Immature natural killer cell (primary cell): ENCODE data around the gene PPM1E. TPM values are rescaled to one million over a fixed set of nuclear protein-coding genes. Genes with fewer than 3 reads are reported as not detected.
A peak's percentile ranks its signal among the peaks of the same experiment; 100 is the strongest.
"Not testable (repeated sequence)": the region's sequence is repeated elsewhere in the genome, so short reads cannot be mapped to it uniquely, and the experiment has no call there.

ENCODE experiments used
- DNase-seq, 3 donors: peaks; one replicate each; pipeline ENCODE4 v3.0.0; 2022; ENCODE audit warnings: mixed read lengths in 1 of 3
- H3K27ac Mint-ChIP-seq, 6 donors: one replicate each; pipeline ENCODE4 v1.8.0; 2020; ENCODE audit warnings: mixed read lengths in 6 of 6, mild to moderate bottlenecking in 5 of 6, inconsistent platforms in 4 of 6, moderate library complexity in 3 of 6
- H3K27me3 Mint-ChIP-seq, 3 donors: one replicate each; pipeline ENCODE4 v1.8.0; 2020 to 2021; ENCODE audit warnings: low read depth in 3 of 3, mild to moderate bottlenecking in 3 of 3, mixed read lengths in 3 of 3, moderate library complexity in 3 of 3, inconsistent platforms in 1 of 3
- H3K36me3 Mint-ChIP-seq, 3 donors: one replicate each; pipeline ENCODE4 v1.8.0; 2020; ENCODE audit warnings: mixed read lengths in 3 of 3, inconsistent platforms in 2 of 3, mild to moderate bottlenecking in 2 of 3
- H3K4me1 Mint-ChIP-seq, 2 donors: one replicate each; pipeline ENCODE4 v1.8.0; 2020; ENCODE audit warnings: inconsistent platforms in 2 of 2, mild to moderate bottlenecking in 2 of 2, mixed read lengths in 2 of 2, moderate library complexity in 1 of 2
- H3K4me3 Mint-ChIP-seq, 5 donors: one replicate each; pipeline ENCODE4 v1.8.0; 2020; ENCODE audit warnings: mild to moderate bottlenecking in 5 of 5, mixed read lengths in 5 of 5, inconsistent platforms in 3 of 5, moderate library complexity in 3 of 5
- H3K9me3 Mint-ChIP-seq, 6 donors: one replicate each; pipeline ENCODE4 v1.8.0; 2020; ENCODE audit warnings: mild to moderate bottlenecking in 6 of 6, mixed read lengths in 6 of 6, inconsistent platforms in 4 of 6, moderate library complexity in 3 of 6
- polyA plus RNA-seq, 3 donors: library from polyadenylated mRNA; unstranded; fragments of 300-500 nt; fragmentation: Illumina TruSeq; gene quantifications; one replicate each; pipeline ENCODE4 v1.2.3, GENCODE V29; 2021

Gene PPM1E
- polyA plus RNA-seq = not detected

DNA sequence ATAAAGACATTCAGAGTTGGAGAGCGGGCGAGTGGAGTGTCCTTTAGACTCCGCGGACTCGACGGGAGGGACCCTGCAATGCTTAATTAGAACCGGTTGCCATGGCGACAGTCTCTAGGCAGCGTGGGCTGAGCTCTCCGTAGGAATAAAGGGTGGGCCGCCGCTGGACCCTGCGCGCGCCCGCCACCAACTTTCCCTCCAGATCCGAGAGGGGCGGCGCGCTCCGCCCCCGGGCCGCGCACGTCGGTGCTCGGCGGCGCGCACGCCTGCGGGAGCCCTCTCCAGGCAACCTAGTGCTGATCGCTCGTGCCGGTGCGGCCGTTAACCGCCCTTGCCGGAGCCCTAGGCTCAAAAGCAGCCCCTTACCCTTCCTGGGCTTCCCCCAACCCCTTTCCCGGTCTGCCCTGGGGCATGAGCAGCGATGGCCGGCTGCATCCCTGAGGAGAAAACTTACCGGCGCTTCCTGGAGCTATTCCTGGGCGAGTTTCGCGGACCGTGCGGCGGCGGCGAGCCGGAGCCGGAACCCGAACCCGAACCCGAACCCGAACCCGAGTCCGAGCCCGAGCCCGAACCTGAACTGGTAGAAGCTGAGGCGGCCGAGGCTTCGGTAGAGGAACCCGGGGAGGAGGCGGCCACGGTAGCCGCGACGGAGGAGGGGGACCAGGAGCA is at the start of gene PPM1E:
Gene PPM1E, plus strand, starts transcription at position 278 of the 669 bp plus-strand sequence.
- Mint-ChIP-seq H3K27me3 (peaks cover 18 to 44% (median 20%) of the 10 kb centered on the region in 3 donors), H3K27ac (no peak within 1 kb of the TSS), H3K4me3 (peak within 1 kb of the TSS; percentile 73 to 91 (median 85)), H3K4me1 (peaks cover 12 to 14% of the 10 kb centered on the region in 2 donors), H3K36me3 (peaks cover 0 to 9% (median 0%) of the 10 kb centered on the region in 3 donors), H3K9me3 (peaks cover 0 to 3% (median 0%) of the 10 kb centered on the region in 6 donors)
- peak in 2 of 3 donors; percentile 4 to 24 for DNase-seq

DNA sequence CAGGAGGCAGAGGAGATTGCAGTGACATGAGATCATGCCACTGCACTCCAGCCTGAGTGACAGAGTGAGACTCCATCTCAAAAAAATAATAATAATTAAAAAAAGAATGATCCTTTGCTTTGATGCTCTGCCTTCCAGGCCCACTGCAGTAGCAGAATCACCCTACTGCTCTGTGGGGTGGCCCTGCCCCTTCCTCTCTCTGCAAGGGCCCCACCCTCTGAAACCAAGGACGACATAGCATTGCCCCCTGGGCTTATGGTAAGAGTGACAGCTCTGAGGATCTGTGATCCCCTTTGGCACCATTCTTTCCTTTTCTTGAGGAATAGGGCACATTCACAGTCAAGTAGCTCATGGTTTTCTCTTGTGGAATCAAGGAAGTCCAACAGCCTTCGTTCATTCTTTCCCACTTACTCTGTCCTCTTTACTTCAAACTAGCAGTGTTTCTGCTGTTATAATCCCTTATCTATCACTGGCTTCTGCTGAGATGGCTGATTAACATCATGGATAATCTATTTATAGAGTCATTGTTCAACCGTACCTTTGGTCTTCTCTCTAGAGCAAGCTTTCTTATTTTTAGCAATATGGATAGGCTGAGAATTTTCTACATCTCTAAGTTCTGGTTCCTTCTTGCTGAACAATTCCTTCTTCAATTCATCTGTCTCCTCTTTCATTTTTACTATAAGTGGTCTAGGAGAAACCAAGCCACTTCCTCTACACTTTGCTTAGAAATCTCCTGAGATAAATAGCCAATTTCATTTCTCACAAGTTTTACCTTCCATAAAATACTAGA is 49.1 kb upstream of the PPM1E start:
- Mint-ChIP-seq H3K9me3 (no peaks in the 10 kb centered on the region), H3K4me3 (no peak overlapping the region), H3K36me3 (peaks cover 12 to 26% (median 22%) of the 10 kb centered on the region in 3 donors), H3K27ac (peak overlapping the region in 2 of 6 donors; percentile 27 to 59), H3K4me1 (no peaks in the 10 kb centered on the region), H3K27me3 (peaks cover 0 to 2% (median 0%) of the 10 kb centered on the region in 3 donors)
- no peak for DNase-seq

DNA sequence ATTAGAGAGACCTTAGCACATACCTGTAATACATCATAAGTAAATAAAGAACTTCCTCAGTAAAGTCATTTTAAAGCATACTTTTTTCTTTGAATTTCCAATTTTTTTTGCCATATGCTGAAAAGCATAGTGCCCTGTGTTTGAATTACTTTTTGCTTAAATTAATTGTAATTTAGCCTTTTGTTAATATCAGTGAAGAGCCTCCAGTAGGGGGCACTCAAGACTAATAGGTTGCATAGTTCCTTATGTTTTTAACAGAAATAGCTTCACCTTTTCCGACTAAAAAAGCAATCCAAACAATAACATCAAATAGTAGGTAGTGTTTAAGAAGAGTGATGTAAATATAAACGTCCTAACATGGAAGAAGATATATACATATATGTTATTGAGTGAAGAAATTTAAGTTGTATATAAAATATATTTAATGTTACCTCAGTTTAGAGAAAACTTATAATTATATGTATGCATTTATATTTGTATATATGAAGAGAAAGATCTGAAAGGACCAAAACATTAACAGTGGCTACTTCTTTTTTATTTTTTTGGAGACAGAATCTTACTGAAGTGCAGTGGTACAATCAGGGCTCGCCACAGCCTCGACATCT is 44.6 kb upstream of the PPM1E start:
- H3K27ac Mint-ChIP-seq = no peak overlapping the region
- no peaks in the 10 kb centered on the region for H3K9me3 Mint-ChIP-seq
- peaks cover 12 to 24% (median 19%) of the 10 kb centered on the region in 3 donors for H3K36me3 Mint-ChIP-seq
- no peak overlapping the region for H3K4me3 Mint-ChIP-seq
- DNase-seq = peak in 2 of 3 donors; percentile 9 to 35
- no peaks in the 10 kb centered on the region for H3K27me3 Mint-ChIP-seq
- H3K4me1 Mint-ChIP-seq = no peaks in the 10 kb centered on the region

DNA sequence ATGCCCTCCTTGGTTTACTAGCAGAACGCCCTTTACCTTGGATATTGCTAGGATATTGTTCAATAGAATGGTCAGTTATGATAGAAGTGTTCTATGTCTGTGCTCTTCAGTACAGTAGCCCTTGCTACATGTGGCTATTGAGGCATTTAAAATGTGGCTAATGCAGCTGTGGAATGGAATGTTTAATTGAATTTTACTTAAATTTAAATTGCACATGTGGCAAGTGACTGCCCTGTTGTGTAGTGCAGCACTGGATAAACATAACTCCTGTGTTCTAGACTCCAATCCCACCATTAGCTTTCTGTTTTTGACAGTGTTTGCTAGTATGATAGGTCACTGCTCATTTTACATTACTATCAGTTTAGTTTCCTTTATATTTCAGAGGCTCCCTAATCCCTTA is 33.4 kb upstream of the PPM1E start:
- peaks cover 8 to 36% (median 11%) of the 10 kb centered on the region in 3 donors for H3K36me3 Mint-ChIP-seq
- DNase-seq = no peak
- H3K9me3 Mint-ChIP-seq = no peaks in the 10 kb centered on the region
- no peaks in the 10 kb centered on the region for H3K27me3 Mint-ChIP-seq
- no peaks in the 10 kb centered on the region for H3K4me1 Mint-ChIP-seq
- no peak overlapping the region for H3K4me3 Mint-ChIP-seq
- H3K27ac Mint-ChIP-seq = no peak overlapping the region

DNA sequence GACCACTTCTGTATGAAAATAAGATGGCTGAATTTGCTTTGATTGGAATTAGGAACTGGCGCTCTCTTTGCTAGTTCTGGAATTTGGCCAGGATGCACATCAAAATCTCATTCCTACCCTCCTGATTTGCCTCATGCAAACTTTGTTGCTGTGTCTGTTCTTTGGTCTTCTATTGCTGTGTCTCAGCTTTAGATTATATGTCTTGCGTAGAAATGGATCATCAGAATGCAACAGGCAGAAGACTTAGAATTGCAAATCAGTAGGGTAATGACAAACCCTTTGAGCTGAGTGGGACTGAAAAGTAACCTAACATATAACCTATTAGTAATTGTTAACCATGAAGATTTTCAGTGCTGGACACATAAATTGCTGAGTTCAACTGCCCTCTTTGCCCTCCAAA is 33.0 kb upstream of the PPM1E start:
- no peaks in the 10 kb centered on the region for H3K4me1 Mint-ChIP-seq
- H3K27ac Mint-ChIP-seq = peak overlapping the region in 1 of 6 donors; percentile 3
- DNase-seq = no peak

DNA sequence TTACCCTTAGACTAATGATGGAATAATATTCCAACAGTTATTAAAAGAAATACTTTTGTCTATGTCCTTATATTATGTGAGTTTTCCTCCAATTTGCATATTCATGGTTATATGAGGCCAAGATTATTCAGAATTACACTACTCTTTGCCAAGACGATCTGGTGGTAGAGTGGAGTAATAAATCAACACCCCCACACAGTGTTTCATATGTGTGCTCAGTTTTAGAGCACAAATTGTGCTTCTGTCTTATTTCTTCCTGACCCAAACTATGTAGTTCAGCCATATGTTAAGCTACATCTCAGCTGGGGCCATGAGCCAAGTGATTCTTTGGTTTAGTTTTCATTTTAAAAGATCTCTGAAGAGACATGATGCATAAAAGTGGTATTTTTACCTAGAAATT is 26.9 kb upstream of the PPM1E start:
- peak overlapping the region in 2 of 6 donors; percentile 23 to 77 for H3K27ac Mint-ChIP-seq
- DNase-seq = no peak
- H3K36me3 Mint-ChIP-seq = peaks cover 5 to 19% (median 14%) of the 10 kb centered on the region in 3 donors
- no peak overlapping the region for H3K4me3 Mint-ChIP-seq
- H3K27me3 Mint-ChIP-seq = peaks cover 0 to 1% (median 0%) of the 10 kb centered on the region in 3 donors
- H3K9me3 Mint-ChIP-seq = no peaks in the 10 kb centered on the region
- no peaks in the 10 kb centered on the region for H3K4me1 Mint-ChIP-seq

More for the DNA sequence above, 33.0 kb upstream of the PPM1E start:
- H3K9me3 Mint-ChIP-seq = no peaks in the 10 kb centered on the region
- peaks cover 8 to 36% (median 11%) of the 10 kb centered on the region in 3 donors for H3K36me3 Mint-ChIP-seq
- no peaks in the 10 kb centered on the region for H3K27me3 Mint-ChIP-seq
- H3K4me3 Mint-ChIP-seq = no peak overlapping the region

DNA sequence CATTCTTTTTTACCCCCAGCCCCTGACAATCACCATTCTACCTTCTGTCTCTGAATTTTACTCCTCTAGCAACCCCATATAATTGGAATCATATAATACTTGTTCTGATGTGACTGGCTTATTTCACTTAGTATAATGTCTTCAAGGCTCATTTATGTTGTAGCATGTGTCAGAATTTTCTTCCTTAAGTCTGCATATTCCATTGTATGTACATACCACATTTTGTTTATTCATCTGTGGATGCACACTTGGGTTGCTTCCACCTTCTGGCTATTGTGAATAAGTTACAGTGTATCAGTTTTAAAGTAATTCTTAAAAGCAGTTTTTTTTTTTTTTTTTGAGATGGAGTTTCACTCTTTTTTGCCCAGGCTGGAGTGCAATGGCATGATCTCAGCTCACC is 24.7 kb upstream of the PPM1E start:
- H3K27ac Mint-ChIP-seq = no peak overlapping the region

DNA sequence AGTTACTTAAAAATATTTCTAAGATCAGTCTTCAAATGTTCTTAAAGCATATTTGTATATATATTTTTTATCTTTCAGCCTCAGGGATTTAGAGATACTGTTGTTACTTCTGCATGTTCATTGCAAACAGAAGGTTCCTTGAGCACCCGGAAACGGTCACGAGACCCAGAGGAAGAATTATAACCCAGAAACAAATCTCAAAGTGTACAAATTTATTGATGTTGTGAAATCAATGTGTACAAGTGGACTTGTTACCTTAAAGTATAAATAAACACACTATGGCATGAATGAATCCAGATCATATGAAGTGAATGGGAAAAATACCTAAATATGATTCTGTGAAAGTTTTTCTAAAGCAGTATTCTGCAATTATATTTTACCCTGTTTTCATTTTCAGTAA is 21.6 kb upstream of the PPM1E start:
- Mint-ChIP-seq H3K36me3 (peaks cover 5 to 10% (median 6%) of the 10 kb centered on the region in 3 donors), H3K4me3 (no peak overlapping the region), H3K27me3 (peaks cover 0 to 2% (median under 1%) of the 10 kb centered on the region in 3 donors), H3K9me3 (no peaks in the 10 kb centered on the region), H3K27ac (no peak overlapping the region), H3K4me1 (no peaks in the 10 kb centered on the region)
- DNase-seq = no peak

More for the DNA sequence above, 24.7 kb upstream of the PPM1E start:
- Mint-ChIP-seq H3K4me1 (no peaks in the 10 kb centered on the region), H3K4me3 (no peak overlapping the region), H3K27me3 (peaks cover 0 to 1% (median under 1%) of the 10 kb centered on the region in 3 donors), H3K36me3 (peaks cover 5 to 13% (median 10%) of the 10 kb centered on the region in 3 donors), H3K9me3 (no peaks in the 10 kb centered on the region)
- DNase-seq = no peak

DNA sequence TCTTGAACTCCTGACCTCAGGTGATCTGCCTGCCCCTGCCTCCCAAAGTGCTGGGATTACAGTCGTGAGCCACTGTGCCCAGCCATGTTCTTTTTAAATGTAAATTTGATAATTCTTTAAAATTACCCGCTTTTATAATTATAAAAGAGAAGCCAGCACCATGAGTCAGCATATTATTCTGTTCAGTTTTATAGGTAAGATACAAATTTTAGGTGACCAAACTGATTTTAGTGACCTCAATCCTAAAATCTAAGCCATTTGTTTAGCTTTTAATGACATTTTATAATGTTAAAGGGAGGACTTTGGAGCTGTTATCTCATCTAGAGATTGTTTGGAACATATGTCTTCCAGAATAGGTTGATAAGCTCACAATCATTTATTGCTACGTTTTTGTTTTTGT is 20.8 kb upstream of the PPM1E start:
- Mint-ChIP-seq H3K4me1 (no peaks in the 10 kb centered on the region), H3K27me3 (peaks cover 0 to 2% (median 0%) of the 10 kb centered on the region in 3 donors), H3K27ac (no peak overlapping the region), H3K4me3 (no peak overlapping the region), H3K9me3 (no peaks in the 10 kb centered on the region), H3K36me3 (peaks cover 5 to 10% (median 6%) of the 10 kb centered on the region in 3 donors)
- no peak for DNase-seq

DNA sequence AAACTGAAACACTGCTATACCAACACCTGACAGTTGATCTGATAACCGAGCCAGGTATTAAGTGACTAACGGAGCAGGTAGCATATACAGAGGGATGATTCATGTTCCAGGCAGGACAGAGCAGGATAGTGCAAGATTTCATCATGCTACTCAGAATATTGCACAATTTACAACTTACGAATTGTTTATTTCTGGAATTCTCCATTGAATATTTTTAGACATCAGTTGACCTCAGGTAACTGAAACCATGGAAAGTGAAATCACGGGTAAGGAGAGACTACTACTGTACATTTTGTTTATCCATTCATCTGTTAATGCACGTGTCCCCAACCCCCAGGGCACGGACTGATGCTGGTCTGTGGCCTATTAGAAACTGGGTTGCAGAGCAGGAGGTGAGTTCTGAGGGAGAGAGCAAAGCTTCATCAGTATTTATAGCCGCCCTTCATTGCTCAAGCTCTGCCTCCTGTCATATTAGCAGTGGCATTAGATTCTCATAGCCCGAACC is 14.5 kb upstream of the PPM1E start:
- Mint-ChIP-seq H3K4me3 (no peak overlapping the region), H3K27ac (no peak overlapping the region), H3K27me3 (no peaks in the 10 kb centered on the region), H3K4me1 (no peaks in the 10 kb centered on the region), H3K36me3 (no peaks in the 10 kb centered on the region), H3K9me3 (no peaks in the 10 kb centered on the region)
- no peak for DNase-seq

DNA sequence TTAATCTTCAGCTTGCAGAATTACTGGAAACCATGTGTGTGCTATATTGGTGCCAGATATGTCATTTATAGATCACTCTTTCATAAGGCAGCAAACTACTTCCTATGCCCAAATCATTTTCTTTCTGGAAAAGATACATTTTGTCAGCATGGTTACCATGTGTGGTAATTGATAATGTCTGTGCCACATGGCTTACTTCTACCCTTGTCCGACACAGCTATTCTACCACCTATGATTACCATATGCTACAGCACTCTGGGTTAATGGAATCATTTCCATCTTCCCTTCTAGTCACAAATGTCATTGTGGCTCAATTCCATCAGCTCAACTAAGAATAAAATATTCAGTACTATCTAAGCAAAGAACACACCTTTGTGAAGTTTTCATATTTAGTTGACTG is 8.0 kb upstream of the PPM1E start:
- Mint-ChIP-seq H3K36me3 (no peaks in the 10 kb centered on the region), H3K9me3 (no peaks in the 10 kb centered on the region), H3K4me3 (no peak overlapping the region), H3K4me1 (no peaks in the 10 kb centered on the region), H3K27me3 (peaks cover 2 to 3% (median 3%) of the 10 kb centered on the region in 3 donors), H3K27ac (no peak overlapping the region)
- DNase-seq = no peak

DNA sequence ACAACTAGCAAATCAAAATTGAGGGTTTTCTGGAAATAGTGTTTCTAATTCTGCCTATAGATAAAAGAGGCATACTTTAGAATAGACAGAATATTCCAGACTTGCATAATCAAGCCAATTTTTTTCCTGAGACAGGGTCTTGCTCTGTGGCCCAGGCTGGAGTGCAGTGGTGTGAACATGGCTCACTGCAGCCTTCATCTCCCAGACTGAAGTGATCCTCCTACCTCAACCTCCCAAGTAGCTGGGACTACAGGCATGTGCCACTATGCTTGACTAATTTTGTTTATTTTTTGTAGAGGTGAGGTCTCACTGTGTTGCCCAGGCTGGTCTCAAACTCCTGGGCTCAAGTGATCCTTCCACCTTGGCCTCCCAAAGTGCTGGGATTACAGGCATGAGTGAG is 6.0 kb upstream of the PPM1E start:
- H3K4me1 Mint-ChIP-seq = not testable (repeated sequence)

DNA sequence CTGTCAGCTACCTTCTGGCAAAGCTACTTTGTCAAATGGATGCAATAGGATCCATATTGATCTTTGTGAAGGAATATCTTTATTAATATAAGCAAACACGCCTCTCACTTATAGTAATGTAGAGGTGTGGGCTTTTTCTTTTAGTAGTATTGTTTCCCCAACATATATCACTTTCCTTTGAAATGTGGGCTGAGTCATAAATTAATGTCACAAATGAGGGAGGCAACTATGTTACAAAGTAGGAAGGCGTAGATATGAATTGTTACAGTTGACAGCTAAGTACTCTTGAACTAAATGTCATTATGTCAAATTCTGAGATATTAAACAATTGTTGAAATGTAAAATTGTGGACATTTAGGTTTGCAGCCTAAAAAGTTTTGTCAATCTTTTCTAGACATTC is 2.6 kb upstream of the PPM1E start:
- H3K27me3 Mint-ChIP-seq = peaks cover 11 to 39% (median 13%) of the 10 kb centered on the region in 3 donors
- no peak overlapping the region for H3K4me3 Mint-ChIP-seq

More for the DNA sequence above, 6.0 kb upstream of the PPM1E start:
- not testable (repeated sequence) for DNase-seq, H3K9me3 Mint-ChIP-seq, H3K4me3 Mint-ChIP-seq, H3K27ac Mint-ChIP-seq, H3K36me3 Mint-ChIP-seq
- peaks cover 2 to 18% (median 6%) of the 10 kb centered on the region in 3 donors for H3K27me3 Mint-ChIP-seq

DNA sequence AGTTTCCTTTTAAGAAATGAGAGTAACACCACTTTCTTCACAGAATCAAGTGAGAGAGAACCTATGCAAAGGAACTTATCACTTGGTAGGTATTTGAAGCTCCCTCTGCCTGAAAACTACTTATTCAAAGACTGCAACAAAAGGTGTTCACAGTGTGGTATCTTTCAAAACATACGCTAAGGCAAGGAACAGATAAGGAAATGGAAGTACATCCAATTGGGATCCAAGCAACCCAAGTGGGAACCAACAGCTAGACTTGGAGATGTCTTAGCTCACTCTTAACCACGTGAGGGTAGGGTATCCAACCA is 431 bp upstream of the PPM1E start:
- H3K36me3 Mint-ChIP-seq = peaks cover 0 to 9% (median 0%) of the 10 kb centered on the region in 3 donors
- no peak overlapping the region for H3K27ac Mint-ChIP-seq
- peaks cover 16 to 40% (median 18%) of the 10 kb centered on the region in 3 donors for H3K27me3 Mint-ChIP-seq
- DNase-seq = no peak
- peaks cover 0 to 1% (median 0%) of the 10 kb centered on the region in 6 donors for H3K9me3 Mint-ChIP-seq
- peak overlapping the region; percentile 42 to 83 (median 68) for H3K4me3 Mint-ChIP-seq
- peaks cover 12 to 14% of the 10 kb centered on the region in 2 donors for H3K4me1 Mint-ChIP-seq

More for the DNA sequence above, 2.6 kb upstream of the PPM1E start:
- Mint-ChIP-seq H3K36me3 (peaks cover 0 to 9% (median 0%) of the 10 kb centered on the region in 3 donors), H3K27ac (no peak overlapping the region), H3K9me3 (peaks cover 0 to 1% (median 0%) of the 10 kb centered on the region in 6 donors), H3K4me1 (peaks cover 12 to 14% of the 10 kb centered on the region in 2 donors)
- DNase-seq = no peak
